ENCODE measurements around the gene SNORC. TPM values are rescaled to one million over a fixed set of nuclear protein-coding genes. Genes with fewer than 3 reads are reported as not detected.

Gene SNORC
- total and polyA plus RNA-seq, 2 of the 4 experiments (the other 2 are of a cell fraction): under 0.01 to 0.67 TPM

GRCh38 chr2:232833830-232834229, 36.2 kb upstream of the SNORC start:
- H3K9ac ChIP-seq (ENCODE audit: low read depth, low read length): no peak overlapping the region
- H3K4ac ChIP-seq (ENCODE audit: low read depth, low read length): no peak overlapping the region
- H4K91ac ChIP-seq (ENCODE audit: insufficient read depth, low read depth, low read length): no peak overlapping the region
- intact Hi-C loops (cut with micrococcal nuclease) (no loop called here), in situ Hi-C loops (cut with MboI; ENCODE audit: low sequenced_read_pairs) (no loop called here), dilution Hi-C loops (cut with HindIII; ENCODE audit: low sequenced_read_pairs, unreplicated experiment) (no loop called here)
- DNase-seq (no peak), ATAC-seq (ENCODE audit: low read depth) (no peak)
- H2BK20ac ChIP-seq (ENCODE audit: low read depth, low read length): no peak overlapping the region
- no peaks in the 10 kb centered on the region for H3K27me3 ChIP-seq (ENCODE audit: control insufficient read depth, insufficient read depth, low read length)
- H4K5ac ChIP-seq (ENCODE audit: low read depth, low read length): no peak overlapping the region
- WGBS, 2 experiments (ENCODE audit: extremely low coverage in 2 of 2, insufficient read length in 1 of 2): no CpG with 5 or more reads among the region's 1 CpG
- no peaks in the 10 kb centered on the region for H3K9me3 ChIP-seq (ENCODE audit: control insufficient read depth, insufficient read depth, low read length)
- no peak overlapping the region for H3K23ac ChIP-seq (ENCODE audit: low read depth, low read length)
- no peak overlapping the region for H2BK5ac ChIP-seq (ENCODE audit: low read depth, low read length, poor library complexity, severe bottlenecking)
- no peaks in the 10 kb centered on the region; the same call in 1 of the 2 replicates for H4K20me1 ChIP-seq (ENCODE audit: insufficient read depth, low read length)
- H3K4me1 ChIP-seq (ENCODE audit: control insufficient read depth, insufficient read depth, low read length): peaks cover 3% of the 10 kb centered on the region
- no peak overlapping the region for H2BK120ac ChIP-seq (ENCODE audit: low read depth, low read length)
- H2AFZ ChIP-seq (replicated peaks; ENCODE audit: low read length, poor library complexity): no peak overlapping the region
- no peak overlapping the region for H3K56ac ChIP-seq (ENCODE audit: extremely low read depth, insufficient read depth, low read length)
- H3K27ac ChIP-seq (ENCODE audit: insufficient read depth, low read length): no peak overlapping the region
- H3K14ac ChIP-seq (replicated peaks; ENCODE audit: low read depth, low read length): no peak overlapping the region
- H3K9me1 ChIP-seq (ENCODE audit: insufficient read depth, low read length): no peaks in the 10 kb centered on the region
- no peak overlapping the region for H4K8ac ChIP-seq (ENCODE audit: low read depth in 2 of 2, low read length in 2 of 2)
- TF ChIP-seq CHD1 (IDR thresholded peaks at IDR 0.05; ENCODE audit: low read depth, low read length) (no peak), MXI1 (IDR thresholded peaks at IDR 0.05; ENCODE audit: borderline replicate concordance, low read depth, low read length) (no peak), USF2 (IDR thresholded peaks at IDR 0.05; ENCODE audit: low read depth, low read length) (no peak), SMC3 (IDR thresholded peaks at IDR 0.05; ENCODE audit: low read depth, low read length) (no peak), MAZ (IDR thresholded peaks at IDR 0.05; ENCODE audit: borderline replicate concordance, low read depth, low read length) (no peak), NFE2L2 (IDR thresholded peaks at IDR 0.05; ENCODE audit: low read depth, low read length) (no peak), FOS (IDR thresholded peaks at IDR 0.05; ENCODE audit: low read depth, low read length) (no peak), ELK1 (IDR thresholded peaks at IDR 0.05; ENCODE audit: borderline replicate concordance, low read depth, low read length) (no peak), MAFK (IDR thresholded peaks at IDR 0.05; ENCODE audit: low read depth, low read length) (no peak), RAD21 (IDR thresholded peaks at IDR 0.05; ENCODE audit: low read length) (no peak)
- H3K18ac ChIP-seq (ENCODE audit: low read depth, low read length): no peak overlapping the region
- BruUV-seq (replicated peaks): no TSS peak
- no peak overlapping the region for H2AK5ac ChIP-seq (ENCODE audit: low read depth, low read length)
- H3K79me1 ChIP-seq (ENCODE audit: low read depth in 1 of 2, low read length in 2 of 2): peaks cover 9 to 21% of the 10 kb centered on the region in 2 experiments
- no peak overlapping the region for H2AK9ac ChIP-seq (replicated peaks; ENCODE audit: low read depth, low read length, poor library complexity)
- H3K4me3 ChIP-seq (ENCODE audit: insufficient read depth, low read depth, low read length): no peak overlapping the region
- peaks cover 32% of the 10 kb centered on the region for H3K36me3 ChIP-seq (ENCODE audit: control insufficient read depth, insufficient read depth, low read length)
- POLR2A ChIA-PET (ENCODE audit: unreplicated experiment): no interaction called here
- no peak overlapping the region for H2BK15ac ChIP-seq (ENCODE audit: low read depth, low read length)
- no peak overlapping the region for H3K4me2 ChIP-seq (ENCODE audit: low read depth, low read length)
- CTCF ChIA-PET: interaction anchor here (1.0 kb wide), 1 partner anchor 14 kb away, joined by 3 read pairs; no protein-coding TSS in a partner anchor
